IMR-90 (cell line): Measurements from ENCODE around the gene KRTAP4-2. TPM values are rescaled to one million over a fixed set of nuclear protein-coding genes. Genes with fewer than 3 reads are reported as not detected.

Experiments
- ATAC-seq: fragments of 200-7000 bp; cut with Tn5 transposase; 2 replicates; pipeline ENCODE4 v1.9.1; 2020; ENCODE audit warnings: low read depth, mild to moderate bottlenecking, moderate library complexity
- BruUV-seq: library from RNA; stranded (reverse); fragments of 400-500 nt; replicated peaks from 2 replicates; lab custom pipeline; 2021; lab: Mats Ljungman, UMichigan
- CTCF ChIA-PET: fragments of 300-600 bp; formaldehyde crosslinking; extraction: SDS; loops from one replicate; lab custom pipeline; 2021; ENCODE audit warnings: antibody characterized with exemption; lab: Yijun Ruan, JAX
- POLR2A ChIA-PET: fragments of 300-600 bp; sonication (Branson Sonifier 250); formaldehyde crosslinking; loops from one replicate; lab custom pipeline; 2022; ENCODE audit warnings: antibody characterized with exemption; ENCODE audit not compliant: unreplicated experiment; lab: Charles Lee
- DNase-seq: peaks from one replicate; pipeline ENCODE4 v3.0.0; 2013
- H2AFZ ChIP-seq: replicated peaks from 2 replicates; pipeline ENCODE3; 2013; ENCODE audit warnings: low read length, mild to moderate bottlenecking; ENCODE audit not compliant: poor library complexity
- H2AK5ac ChIP-seq: 2 replicates; pipeline ENCODE4 v1.6.1; 2013; ENCODE audit warnings: low read depth, low read length, inconsistent platforms
- H2AK9ac ChIP-seq: replicated peaks from 2 replicates; pipeline ENCODE3; 2013; ENCODE audit warnings: mild to moderate bottlenecking, low read depth, low read length, moderate library complexity; ENCODE audit not compliant: poor library complexity
- H2BK120ac ChIP-seq: 2 replicates; pipeline ENCODE4 v1.6.1; 2013; ENCODE audit warnings: low read depth, low read length, inconsistent platforms
- H2BK15ac ChIP-seq: 3 replicates; pipeline ENCODE4 v1.6.1; 2013; ENCODE audit warnings: low read depth, low read length, inconsistent platforms
- H2BK20ac ChIP-seq: 2 replicates; pipeline ENCODE4 v1.6.1; 2013; ENCODE audit warnings: low read depth, mild to moderate bottlenecking, inconsistent platforms, low read length, moderate library complexity
- H2BK5ac ChIP-seq: 2 replicates; pipeline ENCODE4 v1.6.1; 2013; ENCODE audit warnings: mild to moderate bottlenecking, low read depth, low read length, inconsistent platforms; ENCODE audit not compliant: poor library complexity, severe bottlenecking
- H3K14ac ChIP-seq: replicated peaks from 2 replicates; pipeline ENCODE4 v1.6.1; 2013; ENCODE audit warnings: low read depth, low read length, inconsistent platforms
- H3K18ac ChIP-seq: 2 replicates; pipeline ENCODE4 v1.6.1; 2013; ENCODE audit warnings: low read depth, low read length, control low read depth
- H3K23ac ChIP-seq: 2 replicates; pipeline ENCODE4 v1.6.1; 2013; ENCODE audit warnings: low read depth, low read length, inconsistent platforms
- H3K27ac ChIP-seq: 2 replicates; pipeline ENCODE4 v1.5.1; 2013; ENCODE audit warnings: mild to moderate bottlenecking, control low read depth, low read length; ENCODE audit not compliant: insufficient read depth
- H3K27me3 ChIP-seq: 2 replicates; pipeline ENCODE4 v1.6.1; 2013; ENCODE audit warnings: low read length; ENCODE audit not compliant: control insufficient read depth, insufficient read depth
- H3K36me3 ChIP-seq: 2 replicates; pipeline ENCODE4 v1.6.1; 2013; ENCODE audit warnings: low read length, mixed read lengths; ENCODE audit not compliant: control insufficient read depth, insufficient read depth
- H3K4ac ChIP-seq: 2 replicates; pipeline ENCODE4 v1.6.1; 2013; ENCODE audit warnings: low read depth, low read length, inconsistent platforms
- H3K4me1 ChIP-seq: 2 replicates; pipeline ENCODE4 v1.6.1; 2013; ENCODE audit warnings: low read length, mixed read lengths; ENCODE audit not compliant: control insufficient read depth, insufficient read depth
- H3K4me2 ChIP-seq: 2 replicates; pipeline ENCODE4 v1.6.1; 2013; ENCODE audit warnings: low read depth, mild to moderate bottlenecking, control low read depth, low read length, moderate library complexity
- H3K4me3 ChIP-seq: 2 replicates; pipeline ENCODE4 v1.5.1; 2013; ENCODE audit warnings: low read depth, mild to moderate bottlenecking, control low read depth, low read length, moderate library complexity; ENCODE audit not compliant: insufficient read depth
- H3K56ac ChIP-seq: 2 replicates; pipeline ENCODE4 v1.6.1; 2013; ENCODE audit warnings: low read length, inconsistent platforms; ENCODE audit not compliant: insufficient read depth; ENCODE audit errors: extremely low read depth
- H3K79me1 ChIP-seq, 2 experiments: 2 replicates each; pipeline ENCODE4 v1.6.1; 2013; ENCODE audit warnings: low read length in 2 of 2, inconsistent platforms in 1 of 2, low read depth in 1 of 2
- H3K9ac ChIP-seq: 2 replicates; pipeline ENCODE4 v1.6.1; 2013; ENCODE audit warnings: low read depth, low read length, control low read depth
- H3K9me1 ChIP-seq: 2 replicates; pipeline ENCODE4 v1.6.1; 2013; ENCODE audit warnings: low read length, inconsistent platforms; ENCODE audit not compliant: insufficient read depth
- H3K9me3 ChIP-seq: 2 replicates; pipeline ENCODE4 v1.6.1; 2013; ENCODE audit warnings: low read length; ENCODE audit not compliant: control insufficient read depth, insufficient read depth
- H4K20me1 ChIP-seq: 2 replicates; pipeline ENCODE4 v1.6.1; 2013; ENCODE audit warnings: low read length, inconsistent platforms; ENCODE audit not compliant: insufficient read depth
- H4K5ac ChIP-seq: 2 replicates; pipeline ENCODE4 v1.6.1; 2013; ENCODE audit warnings: mild to moderate bottlenecking, low read depth, low read length, control low read depth
- H4K8ac ChIP-seq, 2 experiments: 2 replicates each; pipeline ENCODE4 v1.6.1; 2013; ENCODE audit warnings: low read depth in 2 of 2, low read length in 2 of 2, control low read depth in 1 of 2, inconsistent platforms in 1 of 2
- H4K91ac ChIP-seq: 2 replicates; pipeline ENCODE4 v1.6.1; 2013; ENCODE audit warnings: low read depth, low read length, inconsistent platforms; ENCODE audit not compliant: insufficient read depth
- BHLHE40 ChIP-seq: fragments of 150-350 bp; IDR thresholded peaks from 2 replicates; pipeline ENCODE4 v1.6.1; 2016; ENCODE audit warnings: mild to moderate bottlenecking, low read depth, low read length
- CEBPB ChIP-seq: IDR thresholded peaks from 2 replicates; pipeline ENCODE4 v1.6.1; 2012; ENCODE audit warnings: low read depth, low read length, improper control_type of control experiment
- POLR2A ChIP-seq: IDR thresholded peaks from 2 replicates; pipeline ENCODE4 v1.6.1; 2012; ENCODE audit warnings: mild to moderate bottlenecking, low read depth, low read length
- RAD21 ChIP-seq: IDR thresholded peaks from 2 replicates; pipeline ENCODE4 v1.6.1; 2012; ENCODE audit warnings: low read length, improper control_type of control experiment
- RCOR1 ChIP-seq: IDR thresholded peaks from 2 replicates; pipeline ENCODE4 v1.6.1; 2012; ENCODE audit warnings: mild to moderate bottlenecking, low read length, improper control_type of control experiment; ENCODE audit not compliant: insufficient replicate concordance
- WGBS, 2 experiments: methylation state at CpG; one replicate each; pipeline versions ENCODE4 v1.1.5 to v1.1.7; 2013; ENCODE audit warnings: missing lambda C conversion rate in 2 of 2; ENCODE audit not compliant: insufficient read length in 1 of 2; ENCODE audit errors: extremely low coverage in 2 of 2; 5-methylcytosine and 5-hydroxymethylcytosine counted together
- dilution Hi-C: fragments of 300-500 bp; cut with HindIII; formaldehyde crosslinking; loops from one replicate; pipeline ENCODE4 v1.14.3; 2018; ENCODE audit warnings: low sequenced_read_pairs; ENCODE audit not compliant: unreplicated experiment
- in situ Hi-C: fragments of 300-500 bp; cut with MboI; formaldehyde crosslinking; loops from 3 replicates; pipeline ENCODE4 v1.14.3; 2019; ENCODE audit warnings: low sequenced_read_pairs, inconsistent platforms, mixed read lengths
- intact Hi-C: fragments of 100-400 bp; cut with micrococcal nuclease; formaldehyde crosslinking; loops from 2 replicates; pipeline ENCODE4 v1.10.0; 2022
- polyA plus RNA-seq, 3 experiments: library from polyadenylated mRNA; depleted of rRNA; stranded (reverse); fragments of >200 nt; gene quantifications; 2 replicates each; pipeline ENCODE4 v1.2.3, GENCODE V29; 2012; ENCODE audit warnings: low replicate concordance in 1 of 3
- total RNA-seq: library from RNA; depleted of rRNA; stranded (reverse); fragments of >200 nt; gene quantifications from 2 replicates; pipeline ENCODE4 v1.2.3, GENCODE V29; 2012
- TF ChIP-seq, protein P1 (sequence below): fragments of 150-350 bp; IDR thresholded peaks from 2 replicates; pipeline ENCODE4 v1.6.1; 2017; ENCODE audit warnings: mild to moderate bottlenecking, antibody characterized with exemption, low read length, low read depth

The KRTAP4-2 gene
- total and polyA plus RNA-seq, 2 of the 4 experiments (the other 2 are of a cell fraction), result not detected

- WGBS, 2 experiments, result 59% methylated on average over 4 of the region's 7 CpGs; no CpG with 5 or more reads in 1 of the 2 experiments
- Histone ChIP-seq H3K27ac (no peak overlapping the region), H3K9ac (no peak overlapping the region), H3K4me3 (no peak overlapping the region), H3K36me3 (no peaks in the 10 kb centered on the region), H2BK5ac (no peak overlapping the region), H3K56ac (no peak overlapping the region), H2AK9ac (peak overlapping the region; percentile 81), H4K8ac (no peak overlapping the region), H2AFZ (peak overlapping the region; percentile 67), H3K9me3 (no peaks in the 10 kb centered on the region), H2BK15ac (no peak overlapping the region), H3K18ac (no peak overlapping the region), H4K20me1 (no peaks in the 10 kb centered on the region), H3K4me1 (no peaks in the 10 kb centered on the region), H3K4me2 (no peak overlapping the region), H3K79me1 (no peaks in the 10 kb centered on the region), H3K14ac (0 out of 2 replicates have a peak overlapping the region, but pooled peaks have one; percentile 31), H4K91ac (no peak overlapping the region), H3K27me3 (peaks cover 4% of the 10 kb centered on the region; the same call in 1 of the 2 replicates), H2AK5ac (peak overlapping the region; percentile 78), H2BK120ac (no peak overlapping the region), H3K4ac (peak overlapping the region; percentile 61; the same call in 1 of the 2 replicates), H3K23ac (no peak overlapping the region), H2BK20ac (peak overlapping the region; percentile 39; the same call in 1 of the 2 replicates), H4K5ac (no peak overlapping the region), H3K9me1 (peaks cover 7% of the 10 kb centered on the region; the same call in 1 of the 2 replicates)
- no TSS peak for BruUV-seq
- CTCF ChIA-PET, result interaction anchor here (1.2 kb wide), 1 partner anchor 336 kb away, joined by 3 read pairs; no protein-coding TSS in a partner anchor
- DNase-seq (no peak), ATAC-seq (no peak)
- intact Hi-C loops (no loop called here), in situ Hi-C loops (no loop called here), dilution Hi-C loops (no loop called here)
- TF ChIP-seq RCOR1, result no peak
- no peak for TF ChIP-seq CEBPB
- TF ChIP-seq BHLHE40, result no peak
- TF ChIP-seq, protein P1, sequence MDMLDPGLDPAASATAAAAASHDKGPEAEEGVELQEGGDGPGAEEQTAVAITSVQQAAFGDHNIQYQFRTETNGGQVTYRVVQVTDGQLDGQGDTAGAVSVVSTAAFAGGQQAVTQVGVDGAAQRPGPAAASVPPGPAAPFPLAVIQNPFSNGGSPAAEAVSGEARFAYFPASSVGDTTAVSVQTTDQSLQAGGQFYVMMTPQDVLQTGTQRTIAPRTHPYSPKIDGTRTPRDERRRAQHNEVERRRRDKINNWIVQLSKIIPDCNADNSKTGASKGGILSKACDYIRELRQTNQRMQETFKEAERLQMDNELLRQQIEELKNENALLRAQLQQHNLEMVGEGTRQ, result no peak
- no peak for TF ChIP-seq RAD21
- TF ChIP-seq POLR2A, result no peak
- POLR2A ChIA-PET, result no interaction called here
Measured at GRCh38 chr17:41212524-41213169, 34.6 kb upstream of the KRTAP4-2 start.
